Measurements from ENCODE around the gene MAPK11.

- TF ChIP-seq CTCF (conservative IDR thresholded peaks at IDR 0.05; ENCODE audit: low read depth, low read length) (no peak), EZH2phosphoT487 (IDR thresholded peaks at IDR 0.05; ENCODE audit: borderline replicate concordance, low read length) (no peak)
Observed at GRCh38 chr22:50269970-50270665, at the start of gene MAPK11.
